CD4-positive, alpha-beta T cell treated with Interleukin-2 at 100 ng/mL for 4 hours (primary cell): ENCODE results near the gene UBC.
A peak's percentile ranks its signal among the peaks of the same experiment; 100 is the strongest.

Experiments used
- DNase-seq: peaks from one replicate; pipeline ENCODE4 v3.0.0-alpha.2; 2020; ENCODE audit warnings: low spot score

The UBC gene

GRCh38 chr12:124864326-124864752, 50.1 kb downstream of the UBC start:
- no peak for DNase-seq

- peak; percentile 75 for DNase-seq
These were observed 50.8 kb downstream of the UBC start, which contains the start of gene SCARB1 for GRCh38 chr12:124863416-124864325. TSS of gene SCARB1 (minus strand) at chr12:124863864. CDS start at chr12:124863720, 144 bp downstream.

GRCh38 chr12:124862768-124863415, 51.6 kb downstream of the UBC start:
- DNase-seq: no peak

DNA sequence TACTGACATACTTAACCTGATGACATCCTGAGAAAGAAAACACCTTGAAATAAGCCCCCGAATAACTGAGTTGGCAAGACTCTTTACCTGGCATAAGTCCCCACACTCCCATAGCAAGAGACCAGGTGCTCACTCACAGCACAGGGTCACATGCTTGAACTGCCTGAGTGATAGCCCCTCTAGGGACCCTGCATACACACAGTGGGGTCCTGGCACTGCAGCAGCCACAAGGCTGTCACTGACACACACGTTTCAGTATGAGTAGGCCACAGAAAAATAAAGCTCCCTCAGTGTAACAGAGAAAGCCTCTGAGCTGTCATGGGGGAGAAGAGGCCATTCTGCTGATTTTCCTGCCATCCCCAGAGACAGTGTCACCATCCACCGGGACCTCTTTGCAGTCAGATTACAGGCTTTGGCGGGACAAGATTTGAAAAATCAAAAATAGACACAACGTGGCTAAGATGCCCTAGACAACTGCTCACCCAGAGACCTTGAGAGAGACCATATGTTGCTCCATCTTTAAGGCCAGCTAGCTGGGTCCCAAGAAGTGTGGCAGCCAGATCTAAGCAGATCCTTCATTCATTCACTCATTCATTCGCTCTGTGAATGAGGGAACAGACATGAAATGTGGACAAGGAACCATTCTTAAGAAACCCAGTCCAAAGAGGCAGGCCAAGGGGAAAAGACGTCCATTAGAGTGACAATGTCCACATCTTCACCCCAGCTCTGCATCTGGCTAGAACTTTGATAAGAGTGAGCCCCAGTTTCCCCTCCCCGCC, 52.4 kb downstream of the UBC start:
- DNase-seq: no peak
